Measurements from ENCODE around the gene GABRG1.

Gene GABRG1

GRCh38 chr4:46123913-46124755 is at the start of gene GABRG1:
Gene GABRG1 (minus strand): TSS chr4:46124054. CDS start chr4:46123913, 141 bp downstream.
- in situ Hi-C loops (cut with MboI; ENCODE audit: low sequenced_read_pairs) = no loop called here

GRCh38 chr4:46146993-46147392 is 23.1 kb upstream of the GABRG1 start:
- in situ Hi-C loops (cut with MboI; ENCODE audit: low sequenced_read_pairs) = no loop called here

GRCh38 chr4:46131498-46132057 is 7.7 kb upstream of the GABRG1 start:
- in situ Hi-C loops (cut with MboI; ENCODE audit: low sequenced_read_pairs) = no loop called here

GRCh38 chr4:46124773-46125413 is 1.0 kb upstream of the GABRG1 start:
- in situ Hi-C loops (cut with MboI; ENCODE audit: low sequenced_read_pairs) = no loop called here

GRCh38 chr4:46081674-46082073 is 42.2 kb downstream of the GABRG1 start:
- in situ Hi-C loops (cut with MboI; ENCODE audit: low sequenced_read_pairs) = no loop called here

- in situ Hi-C loops (cut with MboI; ENCODE audit: low sequenced_read_pairs) = no loop called here
These were observed 42.6 kb downstream of the GABRG1 start for GRCh38 chr4:46081248-46081647.

GRCh38 chr4:46073778-46074177 is 50.1 kb downstream of the GABRG1 start:
- in situ Hi-C loops (cut with MboI; ENCODE audit: low sequenced_read_pairs) = no loop called here

- in situ Hi-C loops (cut with MboI; ENCODE audit: low sequenced_read_pairs) = no loop called here
These were observed 72.5 kb downstream of the GABRG1 start for GRCh38 chr4:46051392-46051791.

GRCh38 chr4:46032056-46032455 is 91.8 kb downstream of the GABRG1 start:
- in situ Hi-C loops (cut with MboI; ENCODE audit: low sequenced_read_pairs) = no loop called here

- in situ Hi-C loops (cut with MboI; ENCODE audit: low sequenced_read_pairs) = no loop called here
These were observed 107.5 kb downstream of the GABRG1 start for GRCh38 chr4:46016306-46016705.

- in situ Hi-C loops (cut with MboI; ENCODE audit: low sequenced_read_pairs) = no loop called here
These were observed 131.1 kb downstream of the GABRG1 start for GRCh38 chr4:45992728-45993127.

GRCh38 chr4:45989775-45990174 is 134.1 kb downstream of the GABRG1 start:
- in situ Hi-C loops (cut with MboI; ENCODE audit: low sequenced_read_pairs) = no loop called here

- in situ Hi-C loops (cut with MboI; ENCODE audit: low sequenced_read_pairs) = no loop called here
These were observed 136.0 kb downstream of the GABRG1 start for GRCh38 chr4:45987858-45988257.

Data from HL-60/S4 treated with retinoic acid at 250 ng/mL for 4 days and 3 days (cell line).